WTC11 (cell line): ENCODE data around the gene WSCD2. TPM values are rescaled to one million over a fixed set of nuclear protein-coding genes. Genes with fewer than 3 reads are reported as not detected.

Experiments
- ATAC-seq: fragments of 200-7000 bp; cut with Tn5 transposase; 2 replicates; pipeline ENCODE4 v1.10.0; 2021; ENCODE audit warnings: mild to moderate bottlenecking, moderate library complexity
- CTCF ChIA-PET: fragments of 300-600 bp; sonication (Branson Sonifier 250); formaldehyde crosslinking; loops from one replicate; lab custom pipeline; 2021; ENCODE audit warnings: antibody characterized with exemption; lab: Charles Lee
- POLR2A ChIA-PET: fragments of 350-600 bp; sonication (Branson Sonifier 250); formaldehyde crosslinking; loops from one replicate; lab custom pipeline; 2021; ENCODE audit warnings: antibody characterized with exemption; lab: Charles Lee
- DNase-seq: peaks from one replicate; pipeline ENCODE4 v3.0.0; 2021; ENCODE audit warnings: low spot score
- H3K27ac Mint-ChIP-seq: 2 replicates; pipeline ENCODE4 v1.8.0; 2021; ENCODE audit warnings: mixed read lengths
- H3K27me3 Mint-ChIP-seq: 2 replicates; pipeline ENCODE4 v1.8.0; 2021; ENCODE audit warnings: low read depth, mild to moderate bottlenecking, moderate library complexity, mixed read lengths
- H3K36me3 Mint-ChIP-seq: 2 replicates; pipeline ENCODE4 v1.8.0; 2021; ENCODE audit warnings: mixed read lengths
- H3K4me1 Mint-ChIP-seq: 2 replicates; pipeline ENCODE4 v1.8.0; 2022; ENCODE audit warnings: mixed read lengths
- H3K4me3 Mint-ChIP-seq: 2 replicates; pipeline ENCODE4 v1.8.0; 2021; ENCODE audit warnings: mild to moderate bottlenecking, moderate library complexity, mixed read lengths
- H3K9me3 Mint-ChIP-seq: 2 replicates; pipeline ENCODE4 v1.8.0; 2021; ENCODE audit warnings: mixed read lengths
- AR ChIP-seq: fragments of 250-450 bp; sonication (Bioruptor Pico); IDR thresholded peaks from 2 replicates; pipeline ENCODE4 v1.9.0; 2021; ENCODE audit warnings: mild to moderate bottlenecking
- ATF2 ChIP-seq: sonication (generic); formaldehyde crosslinking; IDR thresholded peaks from 2 replicates; pipeline ENCODE4 v1.8.1; 2022; ENCODE audit warnings: low read depth, missing genetic modification reagents, borderline replicate concordance
- ATF6 ChIP-seq: sonication (generic); formaldehyde crosslinking; IDR thresholded peaks from 2 replicates; pipeline ENCODE4 v1.8.1; 2023; ENCODE audit warnings: mild to moderate bottlenecking, missing genetic modification reagents
- CTCF ChIP-seq: fragments of 200-600 bp; IDR thresholded peaks from 2 replicates; pipeline ENCODE4 v1.8.0; 2022; ENCODE audit warnings: antibody characterized with exemption
- GTF2I ChIP-seq: fragments of 250-450 bp; sonication (Bioruptor Pico); conservative IDR thresholded peaks from 2 replicates; pipeline ENCODE4 v1.4.0; 2021; ENCODE audit warnings: mild to moderate bottlenecking
- HMGA2 ChIP-seq: fragments of 250-450 bp; sonication (Bioruptor Pico); IDR thresholded peaks from 2 replicates; pipeline ENCODE4 v1.4.0; 2021; ENCODE audit warnings: mild to moderate bottlenecking, moderate library complexity
- MXD4 ChIP-seq: fragments of 250-450 bp; sonication (Bioruptor Pico); IDR thresholded peaks from 2 replicates; pipeline ENCODE4 v1.8.0; 2021; ENCODE audit warnings: mild to moderate bottlenecking, moderate library complexity, borderline replicate concordance
- RORB ChIP-seq: fragments of 250-450 bp; sonication (Bioruptor Pico); IDR thresholded peaks from 2 replicates; pipeline ENCODE4 v1.9.0; 2021; ENCODE audit warnings: mild to moderate bottlenecking
- STAT6 ChIP-seq: sonication (generic); formaldehyde crosslinking; conservative IDR thresholded peaks from 2 replicates; pipeline ENCODE4 v1.8.1; 2023; ENCODE audit warnings: mild to moderate bottlenecking, low read depth, missing genetic modification reagents, moderate library complexity
- USF1 ChIP-seq: sonication (generic); formaldehyde crosslinking; IDR thresholded peaks from 2 replicates; pipeline ENCODE4 v1.8.0; 2022; ENCODE audit warnings: mild to moderate bottlenecking, missing genetic modification reagents
- ZBTB21 ChIP-seq: sonication (generic); formaldehyde crosslinking; IDR thresholded peaks from 2 replicates; pipeline ENCODE4 v1.8.1; 2023; ENCODE audit warnings: mild to moderate bottlenecking, missing genetic modification reagents, borderline replicate concordance
- ZNF263 ChIP-seq: sonication (generic); formaldehyde crosslinking; IDR thresholded peaks from 2 replicates; pipeline ENCODE4 v1.8.1; 2022; ENCODE audit warnings: low read depth, mild to moderate bottlenecking, moderate library complexity, missing genetic modification reagents
- ZNF416 ChIP-seq: fragments of 250-450 bp; sonication (Bioruptor Pico); IDR thresholded peaks from 2 replicates; pipeline ENCODE4 v1.9.0; 2021; ENCODE audit warnings: mild to moderate bottlenecking, inconsistent platforms
- ZNF423 ChIP-seq: fragments of 250-450 bp; sonication (Bioruptor Pico); IDR thresholded peaks from 2 replicates; pipeline ENCODE4 v2.1.2; 2022; ENCODE audit warnings: mild to moderate bottlenecking, moderate library complexity
- ZNF425 ChIP-seq: fragments of 250-450 bp; sonication (Bioruptor Pico); conservative IDR thresholded peaks from 2 replicates; pipeline ENCODE4 v1.9.0; 2021; ENCODE audit warnings: mild to moderate bottlenecking
- total RNA-seq: library from RNA; stranded (reverse); gene quantifications from 3 replicates; pipeline ENCODE4 v1.2.3, GENCODE V29; 2021

WSCD2 gene
- total RNA-seq, 1 experiment from 2014 or later: 1.1 TPM

GRCh38 chr12:108282676-108283075 lies 153.6 kb downstream of the WSCD2 start (continued):
- TF ChIP-seq ZNF425 (CRISPR knock-in tag) (no peak), ATF6 (no peak), ZNF423 (CRISPR knock-in tag) (no peak), ZBTB21 (no peak)

- ChIA-PET POLR2A (no interaction called here), CTCF (no interaction called here)
- Mint-ChIP-seq H3K27me3 (no peaks in the 10 kb centered on the region), H3K4me3 (no peak overlapping the region), H3K27ac (no peak overlapping the region; the same call in 1 of the 2 replicates), H3K9me3 (no peaks in the 10 kb centered on the region), H3K36me3 (no peaks in the 10 kb centered on the region)
- ATAC-seq (peak; percentile 73), DNase-seq (no peak)
- TF ChIP-seq ZNF263 (no peak), AR (CRISPR knock-in tag) (no peak), HMGA2 (CRISPR knock-in tag) (no peak), RORB (no peak), CTCF (no peak), USF1 (CRISPR knock-in tag) (no peak), ZNF416 (CRISPR knock-in tag) (no peak)
- TF ChIP-seq, all 79 proteins: peak for 0
- H3K4me1 Mint-ChIP-seq: peaks cover 44% of the 10 kb centered on the region
Observed at GRCh38 chr12:108284163-108284562, 155.1 kb downstream of the WSCD2 start.

- H3K4me1 Mint-ChIP-seq: peaks cover 47% of the 10 kb centered on the region
- DNase-seq (no peak), ATAC-seq (no peak)
- H3K27me3 Mint-ChIP-seq: no peaks in the 10 kb centered on the region
- H3K4me3 Mint-ChIP-seq: no peak overlapping the region
- ChIA-PET CTCF (no interaction called here), POLR2A (no interaction called here)
- TF ChIP-seq GTF2I (CRISPR knock-in tag) (0 out of 2 replicates have a peak, but pooled peaks have one; percentile 20), ATF2 (CRISPR knock-in tag) (no peak), STAT6 (CRISPR knock-in tag) (no peak), MXD4 (CRISPR knock-in tag) (no peak)
- no peak overlapping the region for H3K27ac Mint-ChIP-seq
- no peaks in the 10 kb centered on the region for H3K9me3 Mint-ChIP-seq
- H3K36me3 Mint-ChIP-seq: no peaks in the 10 kb centered on the region
Observed at GRCh38 chr12:108285016-108285415, 155.9 kb downstream of the WSCD2 start.
